ENCODE data around the gene RAB22A.
"Not testable (repeated sequence)": the region's sequence is repeated elsewhere in the genome, so short reads cannot be mapped to it uniquely, and the experiment has no call there.

The RAB22A gene

DNA sequence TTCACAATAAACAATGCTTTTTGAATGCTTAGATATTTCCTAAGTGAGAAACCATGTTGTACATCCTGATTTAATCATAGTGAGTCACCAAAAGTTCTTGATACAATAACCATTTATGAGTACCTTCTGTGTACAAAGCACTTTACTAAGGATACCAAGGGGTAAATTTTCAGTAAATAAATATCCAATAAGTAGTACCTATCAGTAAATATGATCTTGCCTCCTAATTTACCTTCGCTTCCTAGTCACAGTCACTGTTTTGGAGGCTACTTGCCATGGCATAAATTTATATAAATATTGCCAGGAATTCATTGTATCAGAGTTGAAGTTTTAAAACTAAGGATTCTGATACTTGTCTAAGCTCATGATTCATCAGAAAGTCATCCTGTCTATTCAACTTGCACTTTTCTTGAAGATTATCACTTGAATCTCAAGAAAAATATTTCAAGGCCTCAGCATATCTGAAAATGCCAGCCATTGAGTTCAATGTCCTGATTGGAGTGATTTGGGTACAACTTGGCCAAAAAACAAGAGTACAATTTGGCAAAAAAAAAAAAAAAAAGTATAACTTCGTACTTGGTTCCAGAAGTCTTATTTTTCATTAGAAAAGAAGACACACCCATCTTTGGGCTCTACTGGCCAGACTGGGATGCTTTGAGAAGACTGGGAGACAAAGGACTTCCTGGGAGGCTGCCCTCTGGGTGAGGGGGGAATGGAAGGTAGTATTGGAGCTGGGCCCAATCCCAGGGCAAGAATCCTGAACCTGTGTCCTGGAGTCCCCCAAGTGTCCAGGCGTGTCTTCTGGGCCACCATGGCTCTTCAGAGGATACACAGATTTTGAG, 32.8 kb downstream of the RAB22A start:
- DNase-seq (ENCODE audit: low read depth in 2 of 2), result no peak

DNA sequence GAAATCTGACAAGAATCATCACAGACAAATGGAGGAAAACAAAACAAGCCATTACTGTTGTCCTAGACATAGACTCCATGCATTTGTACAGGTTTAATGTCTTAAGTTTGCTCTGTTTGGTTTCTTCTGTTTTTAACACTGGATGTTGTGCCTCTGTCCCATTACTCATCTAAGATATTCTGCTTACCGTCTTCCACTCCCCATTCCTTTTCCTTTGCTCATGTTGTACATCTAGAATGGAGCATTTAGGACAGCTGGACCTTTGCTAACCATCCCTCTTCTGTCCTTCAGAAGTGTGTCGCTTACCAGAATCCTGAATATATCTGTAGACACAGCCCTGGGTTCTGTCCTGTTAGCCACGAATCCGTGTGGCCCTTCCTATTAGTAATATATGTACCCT, 35.2 kb downstream of the RAB22A start:
- no peak for DNase-seq (ENCODE audit: low read depth in 2 of 2)

DNA sequence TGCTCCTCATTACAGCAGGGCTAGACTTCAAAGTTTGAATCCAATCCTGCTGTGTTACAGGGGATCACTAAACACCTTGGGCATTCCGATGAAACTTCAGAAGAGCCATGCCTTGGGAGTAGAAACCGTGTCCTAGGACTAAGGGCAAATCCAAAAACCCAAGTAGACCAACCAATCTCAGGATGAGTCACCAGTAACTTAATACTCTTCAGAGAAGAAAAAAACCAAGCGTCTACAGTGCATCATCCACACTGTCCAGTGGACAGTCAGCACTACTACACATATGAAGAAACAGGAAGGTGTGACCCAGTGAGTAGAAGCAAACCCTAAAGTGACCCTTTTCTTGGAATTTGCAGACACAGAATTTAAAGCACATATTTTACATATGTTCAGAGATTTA, 40.1 kb downstream of the RAB22A start:
- no peak for DNase-seq (ENCODE audit: low read depth in 2 of 2)

DNA sequence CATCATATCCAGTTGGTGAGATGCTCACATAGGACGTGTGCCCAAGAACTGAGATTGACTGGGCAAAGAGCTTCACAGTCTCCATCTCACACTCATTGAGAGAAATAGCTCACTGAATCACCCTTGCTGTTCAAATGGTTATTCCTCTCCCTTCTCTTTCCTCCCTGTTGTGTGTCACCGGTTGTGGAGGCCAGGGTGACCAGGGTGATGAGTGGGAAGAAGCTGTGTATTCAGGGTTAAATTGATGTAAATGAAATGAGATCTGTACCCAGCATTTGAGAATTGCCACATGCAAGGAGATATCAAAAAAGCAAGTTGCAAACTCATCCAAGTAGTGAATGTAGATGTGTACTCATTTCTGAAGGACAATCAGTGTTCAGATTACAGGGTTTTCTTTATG, 43.0 kb downstream of the RAB22A start:
- DNase-seq (ENCODE audit: low read depth in 2 of 2), result peak in 1 of 2 donors; percentile 45

DNA sequence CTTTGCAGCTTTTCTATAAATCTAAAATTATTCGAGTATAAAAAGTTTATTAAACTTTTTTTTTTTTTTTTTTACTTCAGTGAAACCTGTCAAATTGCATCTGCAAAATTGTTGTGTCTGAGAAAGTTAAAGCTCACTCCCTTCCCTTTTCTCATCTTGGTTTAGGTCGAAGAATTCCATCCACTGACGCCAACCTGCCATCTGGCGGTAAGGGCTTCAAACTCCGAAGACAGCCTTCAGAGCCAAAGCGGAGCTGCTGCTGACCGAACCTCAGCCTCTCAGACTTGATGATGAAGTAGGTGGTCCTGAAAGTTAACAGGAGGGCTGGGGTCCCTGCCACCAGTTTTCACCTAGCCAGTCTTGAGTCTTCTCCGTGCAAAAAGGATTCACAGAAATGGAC, 49.9 kb downstream of the RAB22A start:
- no peak for DNase-seq (ENCODE audit: low read depth in 2 of 2)

DNA sequence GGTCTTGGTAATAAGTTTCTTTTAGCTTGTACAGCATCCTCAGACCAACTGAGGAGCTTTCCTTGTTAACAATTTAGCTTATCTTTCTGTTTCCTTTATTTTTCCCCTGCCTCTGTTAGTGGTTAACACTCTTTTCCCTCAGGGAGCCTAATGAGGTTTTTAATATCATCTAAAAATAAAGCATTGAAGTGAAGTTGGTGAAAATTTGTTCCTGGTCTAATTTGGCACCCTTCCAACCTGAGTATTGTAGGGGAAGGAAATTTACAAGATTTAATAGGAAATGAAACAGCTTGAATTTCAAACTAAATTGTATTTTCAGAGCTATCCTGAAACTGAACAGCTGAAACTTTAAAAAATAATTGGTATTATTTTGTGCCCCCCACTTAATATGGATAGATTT, 51.4 kb downstream of the RAB22A start:
- DNase-seq (ENCODE audit: low read depth in 2 of 2), result no peak

DNA sequence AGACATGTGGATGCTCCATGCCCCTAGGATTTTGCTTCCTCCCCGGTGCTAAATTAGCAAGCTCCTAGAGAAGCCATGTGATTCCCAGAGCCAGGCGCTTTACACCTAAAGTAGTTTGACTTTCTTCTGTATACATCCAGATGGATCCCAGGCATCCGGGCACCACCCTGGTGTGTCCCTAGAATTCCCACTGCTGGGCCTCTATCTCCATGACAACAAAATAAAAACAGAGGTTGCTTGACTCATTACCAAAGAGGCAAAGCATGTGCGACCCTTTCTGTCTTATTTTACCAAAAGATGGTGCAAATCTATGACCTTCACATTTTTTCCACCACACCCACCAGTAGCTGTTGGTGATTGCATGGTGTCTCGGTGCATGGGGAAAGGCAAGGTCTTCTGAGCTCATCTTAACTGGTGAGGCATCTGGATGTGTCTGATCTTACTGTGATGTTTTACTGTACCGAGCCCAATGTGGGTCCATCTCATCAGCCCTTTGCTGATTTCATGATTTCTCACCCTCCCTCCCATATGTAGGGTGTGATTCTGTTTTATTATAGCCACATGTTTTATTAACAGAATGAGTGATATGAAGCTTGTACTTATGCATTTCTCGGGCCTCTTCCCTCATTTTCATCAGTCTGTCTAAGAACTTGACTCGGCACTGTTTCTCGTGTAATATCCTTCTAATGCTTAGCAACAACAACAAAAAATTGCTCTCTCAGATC, 52.1 kb downstream of the RAB22A start:
- peak in 1 of 2 donors; percentile 4 for DNase-seq (ENCODE audit: low read depth in 2 of 2)

DNA sequence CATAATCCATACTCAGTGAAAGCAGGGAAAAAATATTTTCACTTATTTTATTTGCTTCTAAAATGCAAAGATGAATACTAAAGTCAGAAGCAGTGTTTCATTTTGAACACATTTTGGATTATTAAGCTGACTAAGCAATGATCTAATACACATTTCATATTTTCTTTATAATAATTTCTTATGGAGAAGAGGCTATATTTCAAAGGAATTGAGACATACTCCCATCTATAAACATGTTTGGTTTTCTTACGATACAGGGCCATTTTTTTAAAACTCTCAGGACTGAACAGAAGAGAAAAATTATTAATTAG, 52.6 kb downstream of the RAB22A start:
- DNase-seq (ENCODE audit: low read depth in 2 of 2), result no peak

DNA sequence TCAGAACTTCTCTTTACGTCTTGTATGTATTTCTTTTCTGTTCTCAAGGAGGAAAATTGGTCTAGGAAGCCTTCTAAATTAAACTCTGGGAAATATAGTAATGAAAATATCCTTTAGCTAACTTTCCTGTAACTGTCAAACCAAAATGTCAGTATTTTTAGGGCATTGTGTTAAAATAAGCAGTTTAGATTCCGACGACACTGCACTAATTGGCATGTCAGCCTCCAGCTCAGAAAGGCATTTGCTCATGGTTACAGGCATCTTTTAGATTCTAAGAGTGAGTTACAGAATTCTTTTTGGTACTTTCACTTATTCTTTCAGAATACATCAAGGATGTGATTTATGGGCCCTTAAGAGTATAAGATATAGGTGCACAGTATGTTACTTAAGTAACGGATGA, 53.5 kb downstream of the RAB22A start:
- DNase-seq (ENCODE audit: low read depth in 2 of 2), result no peak

DNA sequence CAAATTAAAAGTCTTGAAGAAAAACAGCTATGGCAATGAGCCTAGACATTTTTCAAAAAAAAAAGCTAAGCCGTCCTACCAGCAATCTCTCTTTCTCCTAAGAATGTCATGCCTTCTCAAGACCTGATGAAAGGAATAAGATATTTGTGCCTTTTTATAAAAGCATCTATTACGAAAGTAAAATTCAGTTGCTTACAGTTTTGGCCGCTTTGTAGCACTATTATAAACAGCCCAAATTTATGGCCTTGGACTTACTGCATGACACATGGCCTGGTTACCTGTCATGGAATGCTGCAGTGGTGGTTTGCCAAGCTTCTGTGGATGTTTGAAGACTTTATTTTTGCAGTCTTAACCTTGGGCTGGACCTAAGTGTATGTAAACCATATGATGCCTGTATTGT, 57.4 kb downstream of the RAB22A start:
- DNase-seq (ENCODE audit: low read depth in 2 of 2), result no peak

DNA sequence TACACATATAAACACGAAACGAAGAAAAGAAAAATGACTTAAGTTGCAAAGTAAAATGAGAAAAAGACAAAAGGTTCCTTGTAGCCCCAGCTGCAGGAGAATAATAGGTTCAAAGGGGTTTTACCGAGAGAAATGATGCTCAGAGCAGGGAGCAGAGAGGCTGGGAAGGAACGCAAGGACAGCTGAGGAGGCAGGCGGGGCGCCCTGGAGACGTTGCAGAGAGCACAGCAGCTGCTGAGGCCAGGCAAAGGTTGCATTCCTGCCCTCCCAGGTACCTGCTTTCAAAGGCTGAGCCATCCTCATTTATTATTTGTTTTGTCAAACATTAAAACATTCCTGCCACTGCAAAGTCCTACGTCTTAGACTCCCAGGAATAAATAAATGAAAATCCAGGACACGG, 63.3 kb downstream of the RAB22A start:
- no peak for DNase-seq (ENCODE audit: low read depth in 2 of 2)

DNA sequence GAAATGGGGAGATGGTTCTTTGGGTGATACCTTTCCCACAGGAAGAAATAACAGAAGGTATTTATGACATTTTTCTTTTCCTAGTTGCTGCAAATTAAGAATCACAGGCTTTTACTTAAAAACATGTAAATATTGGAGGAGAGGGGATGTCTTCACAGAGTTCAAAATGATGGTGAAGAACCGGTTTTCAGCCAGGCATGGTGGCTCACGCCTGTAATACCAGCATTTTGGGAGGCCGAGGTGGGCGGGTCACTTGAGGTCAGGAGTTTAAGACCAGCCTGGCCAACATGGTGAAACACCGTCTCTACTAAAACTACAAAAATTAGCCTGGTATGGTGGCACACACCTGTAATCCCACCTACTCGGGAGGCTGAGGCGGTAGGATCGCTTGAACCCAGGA, 63.8 kb downstream of the RAB22A start:
- not testable (repeated sequence) for DNase-seq (ENCODE audit: low read depth in 2 of 2)

DNA sequence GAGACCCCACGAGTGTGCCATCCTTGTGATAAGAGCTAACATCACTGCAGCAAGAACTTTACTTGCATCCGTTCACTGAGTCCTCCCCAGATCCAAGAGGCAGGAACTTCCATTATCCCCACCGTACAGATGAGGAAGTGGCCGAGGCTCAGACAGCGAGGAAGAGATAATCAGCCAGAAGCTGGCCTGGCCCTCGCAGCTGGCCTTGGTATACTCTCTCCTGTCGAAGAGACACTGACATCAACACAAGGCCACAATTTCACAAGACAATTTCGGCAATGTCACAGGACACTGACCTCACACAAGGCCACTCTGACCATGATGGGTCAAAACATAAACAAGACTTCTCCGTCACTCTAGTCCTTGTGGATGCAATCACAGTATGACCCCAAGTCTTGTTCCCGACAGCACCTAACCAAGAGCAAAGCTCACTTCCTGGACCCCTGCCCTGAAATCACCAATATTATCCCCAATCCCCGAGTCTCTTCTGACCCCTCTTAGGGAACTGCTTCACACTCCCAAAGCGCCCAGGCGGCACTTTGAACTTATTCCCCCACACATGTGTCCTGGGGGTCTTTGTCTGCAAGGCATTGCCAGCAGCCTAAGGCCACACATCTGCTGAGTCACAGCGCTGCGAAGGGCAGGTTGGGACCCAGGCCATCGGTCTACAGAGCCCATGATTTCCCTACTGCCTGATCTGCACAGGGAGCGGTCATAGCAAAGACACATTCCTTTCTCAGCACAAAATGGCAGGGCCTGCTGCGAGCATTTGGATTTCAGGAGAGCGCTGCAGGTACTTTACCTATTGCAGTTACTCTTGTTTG, 64.7 kb downstream of the RAB22A start:
- DNase-seq (ENCODE audit: low read depth in 2 of 2), result no peak

DNA sequence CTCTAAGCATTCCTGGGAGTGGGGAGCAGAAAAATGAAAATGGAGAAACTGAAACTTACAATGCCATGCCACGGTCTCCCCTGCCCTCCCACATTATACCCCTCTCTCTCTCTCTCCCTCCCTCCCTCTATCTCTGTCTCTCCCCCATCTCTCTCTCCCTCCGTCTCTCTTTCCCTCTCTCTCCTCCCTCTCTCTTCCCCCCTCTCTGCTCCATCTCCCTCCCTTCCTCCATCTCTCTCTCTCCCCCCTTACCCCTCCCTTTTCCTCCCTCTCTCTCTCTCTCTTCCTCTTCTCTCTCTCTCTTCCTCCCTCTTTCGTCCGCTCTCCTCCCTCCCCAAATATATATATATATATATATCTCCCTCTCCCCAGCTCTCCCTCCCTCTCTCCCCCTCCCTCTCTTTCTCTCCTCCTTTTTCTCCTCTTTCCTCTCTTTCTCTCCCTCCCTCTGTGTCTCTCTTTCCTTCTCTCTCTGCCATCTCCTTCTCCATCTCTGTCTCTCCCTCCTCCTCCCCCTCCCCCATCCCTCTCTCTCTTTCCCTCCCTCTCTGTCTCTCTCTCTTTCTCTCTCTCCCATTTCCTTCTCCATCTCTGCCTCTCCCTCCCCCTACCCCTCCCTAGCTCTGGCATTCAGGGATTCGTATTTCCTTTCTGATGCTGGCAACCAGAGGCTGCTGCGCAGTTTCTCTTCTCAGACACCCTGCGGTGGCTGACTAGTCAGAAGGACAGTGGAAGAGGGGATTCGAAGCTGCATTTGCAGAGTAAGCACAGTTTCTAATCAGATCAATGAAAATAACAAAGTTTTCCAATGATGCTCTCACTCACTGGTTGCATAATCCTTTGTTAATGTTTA, 65.6 kb downstream of the RAB22A start:
- no peak for DNase-seq (ENCODE audit: low read depth in 2 of 2)

DNA sequence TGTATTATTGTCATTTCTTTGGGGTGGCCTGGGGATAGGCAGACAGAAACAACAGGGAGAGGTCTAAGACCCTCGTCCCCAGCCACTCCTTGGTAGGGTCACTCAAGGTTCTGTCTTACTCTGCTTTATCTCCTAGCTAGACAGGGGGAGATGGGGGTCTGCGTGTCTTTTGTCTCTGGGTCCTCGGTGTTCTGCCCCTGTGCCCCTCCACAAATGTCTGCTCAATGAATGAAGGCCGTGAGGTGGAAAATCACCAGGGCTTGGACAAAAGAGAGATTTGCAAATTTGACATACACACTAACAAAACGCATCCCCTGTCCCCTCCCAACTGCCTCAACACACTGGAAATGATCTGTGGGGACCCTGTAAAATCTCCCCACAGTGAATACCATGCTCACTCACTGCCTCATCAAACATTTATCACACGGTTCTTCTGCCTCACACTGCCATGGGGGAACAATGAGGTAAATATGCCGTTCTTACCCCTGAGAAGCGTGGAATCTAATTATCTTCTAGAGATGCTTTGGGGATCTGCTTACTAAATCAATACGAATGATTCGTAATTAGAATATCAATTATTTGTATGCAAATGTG, 66.3 kb downstream of the RAB22A start:
- DNase-seq (ENCODE audit: low read depth in 2 of 2), result no peak

DNA sequence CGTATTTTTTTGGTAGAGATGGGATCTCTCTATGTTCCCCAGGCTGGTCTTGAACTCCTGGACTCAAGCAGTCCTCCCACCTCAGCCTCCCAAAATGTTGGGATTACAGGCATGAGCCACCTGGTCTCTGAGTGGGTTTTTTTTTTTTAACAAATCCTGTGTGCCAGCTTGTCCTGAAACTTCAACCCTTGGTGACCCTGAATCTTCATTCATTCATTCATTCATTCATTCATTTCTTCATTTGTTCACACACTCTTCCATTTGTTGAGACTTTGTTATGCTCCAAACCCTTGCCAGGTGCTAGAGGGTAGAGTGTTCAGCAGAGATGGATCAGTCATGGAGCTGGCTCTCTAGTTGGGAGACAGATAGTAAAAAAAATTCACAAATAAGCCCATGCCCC, 67.5 kb downstream of the RAB22A start:
- DNase-seq (ENCODE audit: low read depth in 2 of 2), result no peak

DNA sequence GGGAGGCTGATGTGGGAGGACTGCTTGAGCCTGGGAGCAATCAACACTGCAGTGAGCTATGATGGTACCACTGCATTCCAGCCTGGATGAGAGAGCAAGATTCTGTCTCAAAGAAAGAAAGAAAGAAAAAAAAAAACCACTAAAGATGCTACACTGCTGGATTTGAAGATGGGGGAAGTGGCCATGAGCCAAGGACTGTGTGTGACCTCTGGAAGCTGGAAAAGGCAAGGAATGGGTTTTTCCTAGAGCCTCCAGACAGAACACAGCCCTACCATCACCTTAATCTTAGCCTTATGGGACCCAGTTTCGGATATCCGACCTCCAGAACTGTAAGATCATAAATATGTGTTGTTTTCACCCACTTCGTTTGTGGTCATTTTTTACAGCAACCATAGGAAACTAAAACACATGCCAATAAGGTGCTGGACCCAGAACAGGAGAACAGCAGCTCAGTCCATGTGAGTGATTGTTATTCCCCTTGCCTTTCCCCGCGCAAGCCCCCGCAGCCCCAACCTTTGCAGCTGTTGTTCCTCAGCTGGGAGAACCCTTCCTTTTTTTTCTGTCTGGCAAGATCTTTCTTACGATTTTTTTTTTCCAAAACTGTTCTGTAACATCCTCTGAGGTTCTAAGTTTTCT, 68.4 kb downstream of the RAB22A start:
- DNase-seq (ENCODE audit: low read depth in 2 of 2), result no peak

DNA sequence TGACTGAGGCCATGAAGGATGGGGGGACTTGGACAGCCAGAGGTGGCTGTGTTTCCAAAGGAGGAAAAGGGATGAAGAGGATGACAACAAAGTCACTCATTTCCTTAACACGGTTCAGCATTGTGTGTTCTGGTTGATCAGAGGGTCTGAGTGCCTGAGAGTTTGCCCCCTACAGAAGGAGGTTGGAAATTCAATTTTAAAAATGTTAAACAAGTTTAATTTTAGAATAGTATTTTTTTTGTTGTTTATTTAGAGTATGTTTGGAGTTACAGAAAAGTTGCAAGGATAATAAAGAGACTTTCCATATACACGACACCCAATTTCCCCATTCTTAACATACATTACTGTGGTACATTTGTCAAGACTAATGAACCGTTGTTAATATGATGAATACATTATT, 69.2 kb downstream of the RAB22A start:
- DNase-seq (ENCODE audit: low read depth in 2 of 2), result no peak

DNA sequence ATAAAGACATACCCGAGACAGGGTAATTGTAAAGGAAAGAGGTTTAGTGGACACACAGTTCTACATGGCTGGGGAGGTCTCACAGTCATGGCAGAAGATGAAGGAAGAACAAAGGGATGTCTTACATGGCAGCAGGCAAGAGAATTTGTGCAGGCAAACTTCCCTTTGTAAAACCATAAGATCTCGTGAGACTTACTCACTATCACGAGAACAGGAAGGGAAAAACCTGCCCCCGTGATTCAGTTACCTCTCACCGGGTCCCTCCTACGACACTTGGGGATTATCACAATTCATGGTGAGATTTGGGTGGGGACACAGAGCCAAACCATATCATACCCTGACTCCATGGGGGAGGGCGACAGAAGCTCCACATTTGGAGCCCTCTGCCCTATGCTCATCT, 72.1 kb downstream of the RAB22A start:
- DNase-seq (ENCODE audit: low read depth in 2 of 2), result no peak

DNA sequence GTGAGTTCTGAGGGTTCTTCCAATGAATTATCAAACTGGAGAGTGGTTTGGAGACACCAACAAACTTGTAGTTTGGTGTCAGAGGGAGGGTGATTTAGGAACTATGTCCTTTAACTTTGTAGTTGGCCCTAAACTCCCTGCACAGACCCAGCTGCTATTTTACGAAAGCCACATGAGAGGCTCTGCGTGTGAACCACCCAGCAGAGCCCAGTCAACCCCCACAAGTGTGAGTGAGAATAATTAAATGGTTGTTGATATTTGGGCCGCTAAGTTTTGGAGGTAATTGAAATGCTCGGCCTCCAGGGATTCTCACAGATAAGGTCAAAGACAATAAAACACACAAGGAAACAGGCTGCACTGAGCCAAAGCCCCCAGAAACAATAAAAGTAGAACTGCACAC, 72.6 kb downstream of the RAB22A start:
- no peak for DNase-seq (ENCODE audit: low read depth in 2 of 2)

DNA sequence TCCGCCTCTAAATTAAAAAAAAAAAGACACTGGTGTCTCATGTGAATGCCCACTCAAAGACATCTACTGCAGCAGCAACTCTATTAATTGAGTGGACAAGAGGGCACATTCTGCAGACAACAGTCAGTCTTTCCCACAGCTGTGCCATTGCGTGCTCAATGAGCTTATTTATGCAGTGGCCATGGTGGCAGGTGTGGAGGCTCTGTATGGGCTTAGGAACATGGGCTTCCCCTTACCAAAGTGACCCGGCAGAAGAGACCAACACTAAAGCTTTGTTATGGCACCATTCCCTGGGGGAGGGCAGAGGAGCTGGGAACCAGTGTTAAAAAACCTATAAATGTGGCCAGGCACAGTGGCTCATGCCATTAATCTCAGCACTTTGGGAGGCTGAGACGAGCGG, 75.3 kb downstream of the RAB22A start:
- no peak for DNase-seq (ENCODE audit: low read depth in 2 of 2)

All from stimulated activated CD8-positive, alpha-beta memory T cell treated with anti-CD3 and anti-CD28 coated beads, Interleukin-15, amount 100 ng/mL, for 48 hours (primary cell).